ENCODE data around the gene FOXE1.

DNA sequence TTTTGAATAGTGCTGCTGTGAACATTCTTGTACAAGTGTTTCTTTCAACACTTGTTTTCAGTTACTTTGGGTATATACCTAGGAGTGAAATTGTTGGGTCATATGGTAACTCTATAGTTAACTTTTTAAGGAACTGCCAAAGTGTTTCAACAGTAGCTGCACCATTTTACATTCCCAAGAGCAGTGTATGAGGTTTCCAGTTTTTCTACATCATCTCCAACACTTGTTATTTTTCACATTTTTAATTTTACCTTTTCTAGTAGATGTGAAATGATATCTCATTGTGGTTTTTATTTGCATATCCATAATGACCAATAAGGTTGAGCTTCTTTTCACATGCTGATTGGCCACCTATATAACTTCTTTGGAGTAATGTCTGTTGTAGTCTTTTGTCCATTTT, 40.0 kb upstream of the FOXE1 start:
- TF ChIP-seq, protein P1, sequence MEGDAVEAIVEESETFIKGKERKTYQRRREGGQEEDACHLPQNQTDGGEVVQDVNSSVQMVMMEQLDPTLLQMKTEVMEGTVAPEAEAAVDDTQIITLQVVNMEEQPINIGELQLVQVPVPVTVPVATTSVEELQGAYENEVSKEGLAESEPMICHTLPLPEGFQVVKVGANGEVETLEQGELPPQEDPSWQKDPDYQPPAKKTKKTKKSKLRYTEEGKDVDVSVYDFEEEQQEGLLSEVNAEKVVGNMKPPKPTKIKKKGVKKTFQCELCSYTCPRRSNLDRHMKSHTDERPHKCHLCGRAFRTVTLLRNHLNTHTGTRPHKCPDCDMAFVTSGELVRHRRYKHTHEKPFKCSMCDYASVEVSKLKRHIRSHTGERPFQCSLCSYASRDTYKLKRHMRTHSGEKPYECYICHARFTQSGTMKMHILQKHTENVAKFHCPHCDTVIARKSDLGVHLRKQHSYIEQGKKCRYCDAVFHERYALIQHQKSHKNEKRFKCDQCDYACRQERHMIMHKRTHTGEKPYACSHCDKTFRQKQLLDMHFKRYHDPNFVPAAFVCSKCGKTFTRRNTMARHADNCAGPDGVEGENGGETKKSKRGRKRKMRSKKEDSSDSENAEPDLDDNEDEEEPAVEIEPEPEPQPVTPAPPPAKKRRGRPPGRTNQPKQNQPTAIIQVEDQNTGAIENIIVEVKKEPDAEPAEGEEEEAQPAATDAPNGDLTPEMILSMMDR (IDR thresholded peaks at IDR 0.05), result no peak
- TF ChIP-seq POLR2A (IDR thresholded peaks at IDR 0.05) (no peak), POLR2AphosphoS5 (IDR thresholded peaks at IDR 0.05) (no peak), EP300 (IDR thresholded peaks at IDR 0.05; ENCODE audit: low read depth) (no peak)

Measured in transverse colon (tissue), 4 donors.